RCC 7860 (cell line): ENCODE measurements around the gene GALNT18.
A peak's percentile ranks its signal among the peaks of the same experiment; 100 is the strongest.

Experiments used
- DNase-seq: peaks from one replicate; pipeline ENCODE4 v3.0.0-alpha.2; 2015; ENCODE audit warnings: low spot score
- FAIRE-seq: peaks from 2 replicates; lab custom pipeline; 2012; peaks lifted over from hg19 to GRCh38; lab: Jason Lieb, UNC

The GALNT18 gene

GRCh38 chr11:11324090-11324489, 297.7 kb downstream of the GALNT18 start:
- no peak for FAIRE-seq
- no peak for DNase-seq

- FAIRE-seq (no peak), DNase-seq (no peak)
Measured at GRCh38 chr11:11322101-11322500, 299.7 kb downstream of the GALNT18 start.

GRCh38 chr11:11320825-11321224, 301.0 kb downstream of the GALNT18 start:
- FAIRE-seq (no peak), DNase-seq (no peak)

- DNase-seq (no peak), FAIRE-seq (no peak)
Measured at GRCh38 chr11:11318961-11319360, 302.8 kb downstream of the GALNT18 start.

GRCh38 chr11:11318461-11318860, 303.3 kb downstream of the GALNT18 start:
- no peak for DNase-seq
- FAIRE-seq = no peak

GRCh38 chr11:11316651-11317230, 305.1 kb downstream of the GALNT18 start:
- DNase-seq (no peak), FAIRE-seq (no peak)

GRCh38 chr11:11313902-11314692, 307.7 kb downstream of the GALNT18 start:
- DNase-seq = no peak
- FAIRE-seq = no peak

GRCh38 chr11:11313426-11313825, 308.4 kb downstream of the GALNT18 start:
- FAIRE-seq (no peak), DNase-seq (peak; percentile 4)

GRCh38 chr11:11312738-11313137, 309.1 kb downstream of the GALNT18 start:
- FAIRE-seq = no peak
- no peak for DNase-seq

GRCh38 chr11:11311169-11311568, 310.6 kb downstream of the GALNT18 start:
- no peak for FAIRE-seq

GRCh38 chr11:11309906-11310305, 311.9 kb downstream of the GALNT18 start:
- DNase-seq (no peak), FAIRE-seq (no peak)

More at GRCh38 chr11:11311169-11311568, 310.6 kb downstream of the GALNT18 start:
- no peak for DNase-seq

GRCh38 chr11:11308249-11308648, 313.6 kb downstream of the GALNT18 start:
- FAIRE-seq = no peak
- DNase-seq = no peak

- no peak for DNase-seq
- no peak for FAIRE-seq
Measured at GRCh38 chr11:11306855-11307254, 314.9 kb downstream of the GALNT18 start.

- DNase-seq = no peak
- FAIRE-seq = no peak
Measured at GRCh38 chr11:11304550-11304949, 317.3 kb downstream of the GALNT18 start.

- FAIRE-seq = no peak
Measured at GRCh38 chr11:11302565-11302964, 319.2 kb downstream of the GALNT18 start.

GRCh38 chr11:11301212-11301611, 320.6 kb downstream of the GALNT18 start:
- DNase-seq = no peak
- no peak for FAIRE-seq

More at GRCh38 chr11:11302565-11302964, 319.2 kb downstream of the GALNT18 start:
- no peak for DNase-seq

- FAIRE-seq (no peak), DNase-seq (no peak)
Measured at GRCh38 chr11:11297578-11297977, 324.2 kb downstream of the GALNT18 start.

- FAIRE-seq = no peak
Measured at GRCh38 chr11:11296434-11296833, 325.4 kb downstream of the GALNT18 start.

GRCh38 chr11:11294551-11294855, 327.3 kb downstream of the GALNT18 start:
- DNase-seq (no peak), FAIRE-seq (no peak)

More at GRCh38 chr11:11296434-11296833, 325.4 kb downstream of the GALNT18 start:
- no peak for DNase-seq

GRCh38 chr11:11293798-11294550, 327.8 kb downstream of the GALNT18 start:
- DNase-seq (no peak), FAIRE-seq (no peak)

GRCh38 chr11:11292839-11293238, 329.0 kb downstream of the GALNT18 start:
- FAIRE-seq (no peak), DNase-seq (no peak)
